K562 (cell line): ENCODE measurements around the gene WBP1. TPM values are rescaled to one million over a fixed set of nuclear protein-coding genes. Genes with fewer than 3 reads are reported as not detected.

ENCODE experiments used
- ATAC-seq: fragments of 200-7000 bp; cut with Tn5 transposase; 3 replicates; pipeline ENCODE4 v1.9.1; 2020; ENCODE audit warnings: moderate library complexity
- BruUV-seq: library from RNA; stranded (reverse); fragments of 400-500 nt; replicated peaks from 2 replicates; lab custom pipeline; 2021; lab: Mats Ljungman, UMichigan
- CTCF ChIA-PET: fragments of 300-600 bp; formaldehyde crosslinking; extraction: SDS; loops from one replicate; lab custom pipeline; 2021; ENCODE audit warnings: low intra/inter-chr PET ratio; lab: Yijun Ruan, JAX
- POLR2A ChIA-PET: fragments of 300-600, 350-650 bp; sonication (Branson Sonifier 250); formaldehyde crosslinking; extraction: SDS; loops from one replicate; lab custom pipeline; 2021; ENCODE audit warnings: antibody characterized with exemption, inconsistent platforms; lab: Yijun Ruan, JAX
- DNase-seq, 4 experiments: peaks; one replicate each; pipeline versions ENCODE4 v3.0.0 to v3.0.0-alpha.2; 2011 to 2018; ENCODE audit warnings: low spot score in 3 of 4, mixed read lengths in 3 of 4; ENCODE audit errors: extremely low read depth in 1 of 4
- FAIRE-seq: peaks from 2 replicates; lab custom pipeline; 2011; peaks lifted over from hg19 to GRCh38; lab: Jason Lieb, UNC
- H2AFZ ChIP-seq: 2 replicates; pipeline ENCODE4 v1.6.0; 2011; ENCODE audit warnings: low read depth, low read length, control low read depth, inconsistent platforms
- H3K27ac ChIP-seq: fragments of 200-600 bp; 3 replicates; pipeline ENCODE4 v1.8.0; 2011; ENCODE audit warnings: low read depth, mild to moderate bottlenecking, control low read depth, inconsistent platforms, low read length, moderate library complexity, mixed read lengths; ENCODE audit errors: extremely low read depth
- H3K27me3 ChIP-seq, 2 experiments: fragments of 300-600 bp in 1 of 2; 2 replicates in 1 of 2; 3 replicates in 1 of 2; pipeline versions ENCODE4 v1.6.0 to v1.8.0; 2011; ENCODE audit warnings: inconsistent platforms in 2 of 2, low read length in 2 of 2, mild to moderate bottlenecking in 1 of 2, mixed read lengths in 1 of 2, moderate library complexity in 1 of 2; ENCODE audit not compliant: control insufficient read depth in 2 of 2, insufficient read depth in 2 of 2
- H3K36me3 ChIP-seq: fragments of 300-600 bp; 3 replicates; pipeline ENCODE4 v1.8.0; 2011; ENCODE audit warnings: mild to moderate bottlenecking, low read length, inconsistent platforms; ENCODE audit not compliant: control insufficient read depth, insufficient read depth
- H3K4me1 ChIP-seq, 2 experiments: fragments of 200-600 bp in 1 of 2; replicated peaks in 1 of 2; 2 replicates in 1 of 2; 3 replicates in 1 of 2; pipeline versions ENCODE4 v1.5.1 to v1.8.0; 2011; ENCODE audit warnings: inconsistent platforms in 2 of 2, low read length in 2 of 2, mild to moderate bottlenecking in 1 of 2, mixed read lengths in 1 of 2, moderate library complexity in 1 of 2; ENCODE audit not compliant: control insufficient read depth in 2 of 2, insufficient read depth in 2 of 2
- H3K4me2 ChIP-seq: 2 replicates; pipeline ENCODE4 v1.6.1; 2011; ENCODE audit warnings: low read length, control low read depth, inconsistent platforms, mixed read lengths; ENCODE audit not compliant: insufficient read depth
- H3K4me3 ChIP-seq: fragments of 200-600 bp; sonication (generic), shearing (Covaris generic); 2 replicates; pipeline ENCODE4 v1.5.1; 2016; ENCODE audit warnings: control low read depth, inconsistent platforms
- H3K79me2 ChIP-seq: fragments of 200-600 bp; 3 replicates; pipeline ENCODE4 v1.8.0; 2011; ENCODE audit warnings: low read length, inconsistent platforms; ENCODE audit not compliant: control insufficient read depth, insufficient read depth
- H3K9ac ChIP-seq, 2 experiments: 2 replicates each; pipeline versions ENCODE4 v1.6.0 to v1.6.1; 2011; ENCODE audit warnings: low read depth in 2 of 2, low read length in 2 of 2, control low read depth in 1 of 2, inconsistent platforms in 1 of 2, mild to moderate bottlenecking in 1 of 2, mixed read lengths in 1 of 2; ENCODE audit not compliant: insufficient read depth in 1 of 2
- H3K9me1 ChIP-seq: one replicate; pipeline ENCODE4 v1.6.0; 2011; ENCODE audit warnings: inconsistent platforms, mild to moderate bottlenecking, low read length, moderate library complexity; ENCODE audit not compliant: control insufficient read depth, insufficient read depth
- H3K9me3 ChIP-seq: replicated peaks from 2 replicates; pipeline ENCODE4 v1.5.1; 2011; ENCODE audit warnings: low read depth, low read length, inconsistent platforms; ENCODE audit not compliant: control insufficient read depth, insufficient read depth
- H4K20me1 ChIP-seq: replicated peaks from 2 replicates; pipeline ENCODE4 v1.6.1; 2011; ENCODE audit warnings: low read length, inconsistent platforms, mixed read lengths; ENCODE audit not compliant: control insufficient read depth, insufficient read depth
- MEIS2 ChIP-seq: fragments of 450-650 bp; IDR thresholded peaks from 2 replicates; pipeline ENCODE4 v1.6.1; 2014; ENCODE audit warnings: mild to moderate bottlenecking; ENCODE audit not compliant: partially characterized antibody
- POU5F1 ChIP-seq: fragments of 150-350 bp; IDR thresholded peaks from 2 replicates; pipeline ENCODE4 v1.6.1; 2014; ENCODE audit warnings: borderline replicate concordance, low read length, low read depth, mild to moderate bottlenecking; ENCODE audit not compliant: partially characterized antibody
- WGBS: fragments of 100-300 bp; shearing (Covaris generic); methylation state at CpG from one replicate; pipeline ENCODE4 v1.1.6; 2016; ENCODE audit warnings: low coverage, mixed read lengths; ENCODE audit not compliant: insufficient coverage; ENCODE audit errors: missing lambda C conversion rate; 5-methylcytosine and 5-hydroxymethylcytosine counted together
- in situ Hi-C: fragments of 300-500 bp; cut with MboI; formaldehyde crosslinking; loops from 4 replicates; pipeline ENCODE4 v1.15.0; 2018; ENCODE audit warnings: inconsistent platforms, mixed read lengths
- intact Hi-C: fragments of 100-400 bp; cut with micrococcal nuclease; formaldehyde crosslinking; loops from 2 replicates; pipeline ENCODE4 v1.14.2; 2022
- polyA plus RNA-seq, 8 experiments: library from polyadenylated mRNA; depleted of rRNA in 4 of 8; stranded (reverse) in 5 of 8; unstranded in 3 of 8; fragments of >200 nt; fragmentation: Nextera tagmentation in 2 of 8; fragmentation: Illumina TruSeq in 1 of 8; extraction: Ambion mirVana in 2 of 8; extraction: Trizol in 1 of 8; gene quantifications; 2 replicates each; pipeline versions ENCODE4 v1.2.1 to v1.2.3, GENCODE V29; 2011 to 2014; ENCODE audit warnings: inconsistent platforms in 1 of 8, missing spikeins in 1 of 8
- total RNA-seq, 7 experiments: library from RNA; depleted of rRNA in 6 of 7; stranded (reverse); fragments of >200 nt in 6 of 7; fragmentation: Illumina TruSeq in 2 of 7; extraction: Trizol in 2 of 7; gene quantifications; 2 replicates each; pipeline versions ENCODE4 v1.2.1 to v1.2.3, GENCODE V29; 2011 to 2021; ENCODE audit warnings: low replicate concordance in 1 of 7
- TF ChIP-seq, protein P1 (sequence below), 2 experiments: IDR thresholded peaks in 1 of 2; conservative IDR thresholded peaks in 1 of 2; 2 replicates each; pipeline ENCODE4 v1.6.1; 2016; ENCODE audit warnings: low read depth in 2 of 2, mild to moderate bottlenecking in 1 of 2, missing compliant biosample characterization in 1 of 2, missing genetic modification characterization in 1 of 2, moderate library complexity in 1 of 2
- TF ChIP-seq, protein P2 (sequence below): IDR thresholded peaks from 2 replicates; pipeline ENCODE4 v1.6.1; 2016; ENCODE audit warnings: missing genetic modification characterization, missing compliant biosample characterization

Gene WBP1
- total and polyA plus RNA-seq, 9 of the 15 experiments (the other 6 are each of a cell fraction or from before 2014, with no cell fraction given), result 1.9 to 27.7 (median 14.2) TPM

DNA sequence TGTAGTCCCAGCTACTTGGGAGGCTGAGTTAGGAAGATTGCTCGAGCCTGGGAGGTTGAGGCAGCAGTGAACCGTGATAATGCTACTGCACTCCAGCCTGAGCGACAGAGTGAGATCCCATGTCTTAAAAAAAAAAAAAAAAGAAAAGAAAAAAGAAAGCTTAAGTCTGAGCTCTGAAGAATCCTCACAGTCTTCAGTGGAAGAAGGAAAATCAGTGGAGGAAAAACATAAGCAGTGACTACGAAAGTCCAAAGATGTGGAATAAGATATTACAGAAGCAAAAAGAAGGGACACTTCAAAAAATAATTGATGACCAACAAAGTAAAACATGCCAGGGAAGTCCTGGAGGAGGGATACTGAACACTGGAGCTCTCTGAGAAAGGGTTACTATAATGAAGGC lies 52.0 kb downstream of the WBP1 start:
- H4K20me1 ChIP-seq, result no peaks in the 10 kb centered on the region
- H3K9me1 ChIP-seq, result no peaks in the 10 kb centered on the region
- no peak overlapping the region; the same call in 1 of the 2 replicates for H3K4me2 ChIP-seq
- in situ Hi-C loops, result no loop called here
- ATAC-seq (no peak), FAIRE-seq (no peak), DNase-seq (no peak)
- no peak overlapping the region for H3K4me3 ChIP-seq
- H3K27me3 ChIP-seq, result no peaks in the 10 kb centered on the region
- no peaks in the 10 kb centered on the region for H3K9me3 ChIP-seq
- POLR2A ChIA-PET, result interaction anchor here (0.6 to 3.3 kb wide), 7 partner anchors 9 to 92 kb away, joined by 3 to 17 read pairs (median 5); partner anchors contain the start of genes AUP1 and HTRA2
- CTCF ChIA-PET, result no interaction called here
- H3K27ac ChIP-seq, result no peak overlapping the region
- H3K9ac ChIP-seq, result peak overlapping the region in 1 of 2 experiments; percentile 1; a peak in 1 of 4 replicates
- peaks cover 9% of the 10 kb centered on the region; the same call in 2 of the 3 replicates for H3K36me3 ChIP-seq
- WGBS, result 71% methylated on average over 4 of the region's 4 CpGs
- no TSS peak for BruUV-seq
- H3K4me1 ChIP-seq, result peaks cover 26 to 47% of the 10 kb centered on the region in 2 experiments; a peak in 4 of 5 replicates
- peak; percentile 22 for TF ChIP-seq MEIS2
- TF ChIP-seq, protein P1, sequence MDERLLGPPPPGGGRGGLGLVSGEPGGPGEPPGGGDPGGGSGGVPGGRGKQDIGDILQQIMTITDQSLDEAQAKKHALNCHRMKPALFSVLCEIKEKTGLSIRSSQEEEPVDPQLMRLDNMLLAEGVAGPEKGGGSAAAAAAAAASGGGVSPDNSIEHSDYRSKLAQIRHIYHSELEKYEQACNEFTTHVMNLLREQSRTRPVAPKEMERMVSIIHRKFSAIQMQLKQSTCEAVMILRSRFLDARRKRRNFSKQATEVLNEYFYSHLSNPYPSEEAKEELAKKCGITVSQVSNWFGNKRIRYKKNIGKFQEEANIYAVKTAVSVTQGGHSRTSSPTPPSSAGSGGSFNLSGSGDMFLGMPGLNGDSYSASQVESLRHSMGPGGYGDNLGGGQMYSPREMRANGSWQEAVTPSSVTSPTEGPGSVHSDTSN (CRISPR knock-in tag; IDR thresholded peaks at IDR 0.05; ENCODE audit: low read depth), result no peak
- TF ChIP-seq, protein P1 (tag; conservative IDR thresholded peaks at IDR 0.05; ENCODE audit: low read depth), result peak; percentile 38; the same call in 1 of the 2 replicates
- TF ChIP-seq POU5F1, result no peak
- TF ChIP-seq, protein P2, sequence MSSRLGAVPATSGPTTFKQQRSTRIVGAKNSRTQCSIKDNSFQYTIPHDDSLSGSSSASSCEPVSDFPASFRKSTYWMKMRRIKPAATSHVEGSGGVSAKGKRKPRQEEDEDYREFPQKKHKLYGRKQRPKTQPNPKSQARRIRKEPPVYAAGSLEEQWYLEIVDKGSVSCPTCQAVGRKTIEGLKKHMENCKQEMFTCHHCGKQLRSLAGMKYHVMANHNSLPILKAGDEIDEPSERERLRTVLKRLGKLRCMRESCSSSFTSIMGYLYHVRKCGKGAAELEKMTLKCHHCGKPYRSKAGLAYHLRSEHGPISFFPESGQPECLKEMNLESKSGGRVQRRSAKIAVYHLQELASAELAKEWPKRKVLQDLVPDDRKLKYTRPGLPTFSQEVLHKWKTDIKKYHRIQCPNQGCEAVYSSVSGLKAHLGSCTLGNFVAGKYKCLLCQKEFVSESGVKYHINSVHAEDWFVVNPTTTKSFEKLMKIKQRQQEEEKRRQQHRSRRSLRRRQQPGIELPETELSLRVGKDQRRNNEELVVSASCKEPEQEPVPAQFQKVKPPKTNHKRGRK (tag), result peak; percentile 82
- TF ChIP-seq, all 486 proteins: peak for 3
- Histone ChIP-seq H2AFZ (peak overlapping the region; percentile 88), H3K79me2 (peaks cover 18% of the 10 kb centered on the region)
- intact Hi-C loops, result no loop called here

Other genes with a start within 250 kb of the WBP1 start
Only the 7 nearest of the 20 such genes appear.
- gene WDR54, start 36.7 kb upstream of the WBP1 start, total RNA-seq (2014; rRNA removed), result 6.2 and 8.7 TPM in 2 replicates
- 4.1 and 5.4 TPM in 2 replicates for gene WDR54, start 36.7 kb upstream of the WBP1 start, total RNA-seq (2014; rRNA removed; fragmentation: Illumina TruSeq; extraction: Trizol)
- 4.9 and 5.2 TPM in 2 replicates for gene WDR54, start 36.7 kb upstream of the WBP1 start, total RNA-seq (2015; rRNA removed; fragmentation: Illumina TruSeq; extraction: Trizol)
- gene WDR54, start 36.7 kb upstream of the WBP1 start, total RNA-seq (2021), result 8.3 and 9.4 TPM in 2 replicates
- gene WDR54, start 36.7 kb upstream of the WBP1 start, polyA plus RNA-seq (2011; rRNA removed), result 15.2 and 16.6 TPM in 2 replicates
- gene WDR54, start 36.7 kb upstream of the WBP1 start, polyA plus RNA-seq (2014; fragmentation: Illumina TruSeq; extraction: Trizol), result 6.3 and 6.4 TPM in 2 replicates
- gene WDR54, start 36.7 kb upstream of the WBP1 start, polyA plus RNA-seq (2014; fragmentation: Nextera tagmentation; extraction: Ambion mirVana), result 1 to 10 TPM; 9.3 to 9.6 TPM
- 7.4 and 11.0 TPM in 2 replicates for gene WDR54, start 36.7 kb upstream of the WBP1 start, polyA plus RNA-seq (2014; rRNA removed)
- gene RTKN, start 16.5 kb upstream of the WBP1 start, total RNA-seq (2014; rRNA removed), result 6.1 and 6.7 TPM in 2 replicates
- gene RTKN, start 16.5 kb upstream of the WBP1 start, total RNA-seq (2014; rRNA removed; fragmentation: Illumina TruSeq; extraction: Trizol), result 1.9 and 2.6 TPM in 2 replicates
- 2.1 and 3.6 TPM in 2 replicates for gene RTKN, start 16.5 kb upstream of the WBP1 start, total RNA-seq (2015; rRNA removed; fragmentation: Illumina TruSeq; extraction: Trizol)
- 6.8 and 6.9 TPM in 2 replicates for gene RTKN, start 16.5 kb upstream of the WBP1 start, total RNA-seq (2021)
- gene RTKN, start 16.5 kb upstream of the WBP1 start, polyA plus RNA-seq (2011; rRNA removed), result 2.7 and 3.6 TPM in 2 replicates
- 3.7 and 5.0 TPM in 2 replicates for gene RTKN, start 16.5 kb upstream of the WBP1 start, polyA plus RNA-seq (2014; fragmentation: Illumina TruSeq; extraction: Trizol)
- gene RTKN, start 16.5 kb upstream of the WBP1 start, polyA plus RNA-seq (2014; fragmentation: Nextera tagmentation; extraction: Ambion mirVana), result under 1 TPM; 0.14 to 0.22 TPM
- 3.7 and 4.9 TPM in 2 replicates for gene RTKN, start 16.5 kb upstream of the WBP1 start, polyA plus RNA-seq (2014; rRNA removed)
- gene INO80B, start 3.4 kb upstream of the WBP1 start, total RNA-seq (2014; rRNA removed), result 9.0 and 14.3 TPM in 2 replicates
- gene INO80B, start 3.4 kb upstream of the WBP1 start, total RNA-seq (2014; rRNA removed; fragmentation: Illumina TruSeq; extraction: Trizol), result 17.1 and 17.9 TPM in 2 replicates
- gene INO80B, start 3.4 kb upstream of the WBP1 start, total RNA-seq (2015; rRNA removed; fragmentation: Illumina TruSeq; extraction: Trizol), result 9.9 and 10.6 TPM in 2 replicates
- 18.4 and 22.6 TPM in 2 replicates for gene INO80B, start 3.4 kb upstream of the WBP1 start, total RNA-seq (2021)
- 5.9 and 8.9 TPM in 2 replicates for gene INO80B, start 3.4 kb upstream of the WBP1 start, polyA plus RNA-seq (2011; rRNA removed)
- 8.5 and 10.0 TPM in 2 replicates for gene INO80B, start 3.4 kb upstream of the WBP1 start, polyA plus RNA-seq (2014; fragmentation: Illumina TruSeq; extraction: Trizol)
- under 1 TPM; 0.41 to 0.66 TPM for gene INO80B, start 3.4 kb upstream of the WBP1 start, polyA plus RNA-seq (2014; fragmentation: Nextera tagmentation; extraction: Ambion mirVana)
- gene INO80B, start 3.4 kb upstream of the WBP1 start, polyA plus RNA-seq (2014; rRNA removed), result 11.0 and 11.5 TPM in 2 replicates
- 44.5 and 51.0 TPM in 2 replicates for gene MOGS, start 6.9 kb downstream of the WBP1 start, total RNA-seq (2014; rRNA removed)
- gene MOGS, start 6.9 kb downstream of the WBP1 start, total RNA-seq (2014; rRNA removed; fragmentation: Illumina TruSeq; extraction: Trizol), result 22.2 and 29.4 TPM in 2 replicates
- 35.3 TPM in 2 replicates for gene MOGS, start 6.9 kb downstream of the WBP1 start, total RNA-seq (2015; rRNA removed; fragmentation: Illumina TruSeq; extraction: Trizol)
- 61.2 and 62.3 TPM in 2 replicates for gene MOGS, start 6.9 kb downstream of the WBP1 start, total RNA-seq (2021)
- 34.2 and 46.0 TPM in 2 replicates for gene MOGS, start 6.9 kb downstream of the WBP1 start, polyA plus RNA-seq (2011; rRNA removed)
- gene MOGS, start 6.9 kb downstream of the WBP1 start, polyA plus RNA-seq (2014; fragmentation: Illumina TruSeq; extraction: Trizol), result 47.1 and 49.4 TPM in 2 replicates
- 1 to 10 TPM; 1.6 to 3.5 TPM for gene MOGS, start 6.9 kb downstream of the WBP1 start, polyA plus RNA-seq (2014; fragmentation: Nextera tagmentation; extraction: Ambion mirVana)
- 49.3 and 52.5 TPM in 2 replicates for gene MOGS, start 6.9 kb downstream of the WBP1 start, polyA plus RNA-seq (2014; rRNA removed)
- 60.8 and 68.2 TPM in 2 replicates for gene MRPL53, start 14.2 kb downstream of the WBP1 start, total RNA-seq (2014; rRNA removed)
- 14.5 and 18.2 TPM in 2 replicates for gene MRPL53, start 14.2 kb downstream of the WBP1 start, total RNA-seq (2014; rRNA removed; fragmentation: Illumina TruSeq; extraction: Trizol)
- gene MRPL53, start 14.2 kb downstream of the WBP1 start, total RNA-seq (2015; rRNA removed; fragmentation: Illumina TruSeq; extraction: Trizol), result 45.7 and 46.4 TPM in 2 replicates
- gene MRPL53, start 14.2 kb downstream of the WBP1 start, total RNA-seq (2021), result 80.8 and 87.9 TPM in 2 replicates
- 15.1 and 20.0 TPM in 2 replicates for gene MRPL53, start 14.2 kb downstream of the WBP1 start, polyA plus RNA-seq (2011; rRNA removed)
- gene MRPL53, start 14.2 kb downstream of the WBP1 start, polyA plus RNA-seq (2014; fragmentation: Illumina TruSeq; extraction: Trizol), result 11.5 and 37.5 TPM in 2 replicates
- gene MRPL53, start 14.2 kb downstream of the WBP1 start, polyA plus RNA-seq (2014; fragmentation: Nextera tagmentation; extraction: Ambion mirVana), result 10 to 100 TPM; 24.3 to 41.1 TPM
- gene MRPL53, start 14.2 kb downstream of the WBP1 start, polyA plus RNA-seq (2014; rRNA removed), result 53.9 and 84.3 TPM in 2 replicates
- gene CCDC142, start 24.6 kb downstream of the WBP1 start, total RNA-seq (2014; rRNA removed), result 11.1 and 12.9 TPM in 2 replicates
- gene CCDC142, start 24.6 kb downstream of the WBP1 start, total RNA-seq (2014; rRNA removed; fragmentation: Illumina TruSeq; extraction: Trizol), result 5.9 and 7.2 TPM in 2 replicates
- 9.8 and 11.7 TPM in 2 replicates for gene CCDC142, start 24.6 kb downstream of the WBP1 start, total RNA-seq (2015; rRNA removed; fragmentation: Illumina TruSeq; extraction: Trizol)
- 9.3 and 11.1 TPM in 2 replicates for gene CCDC142, start 24.6 kb downstream of the WBP1 start, total RNA-seq (2021)
- gene CCDC142, start 24.6 kb downstream of the WBP1 start, polyA plus RNA-seq (2011; rRNA removed), result 3.4 and 3.7 TPM in 2 replicates
- gene CCDC142, start 24.6 kb downstream of the WBP1 start, polyA plus RNA-seq (2014; fragmentation: Illumina TruSeq; extraction: Trizol), result 6.5 and 8.3 TPM in 2 replicates
- under 1 TPM; 0.55 to 0.58 TPM for gene CCDC142, start 24.6 kb downstream of the WBP1 start, polyA plus RNA-seq (2014; fragmentation: Nextera tagmentation; extraction: Ambion mirVana)
- gene CCDC142, start 24.6 kb downstream of the WBP1 start, polyA plus RNA-seq (2014; rRNA removed), result 7.8 and 12.7 TPM in 2 replicates
- 13.1 and 18.7 TPM in 2 replicates for gene TTC31, start 24.6 kb downstream of the WBP1 start, total RNA-seq (2014; rRNA removed)
- 8.6 and 11.6 TPM in 2 replicates for gene TTC31, start 24.6 kb downstream of the WBP1 start, total RNA-seq (2014; rRNA removed; fragmentation: Illumina TruSeq; extraction: Trizol)
- gene TTC31, start 24.6 kb downstream of the WBP1 start, total RNA-seq (2015; rRNA removed; fragmentation: Illumina TruSeq; extraction: Trizol), result 15.6 and 15.9 TPM in 2 replicates
- gene TTC31, start 24.6 kb downstream of the WBP1 start, total RNA-seq (2021), result 23.9 and 26.5 TPM in 2 replicates
- gene TTC31, start 24.6 kb downstream of the WBP1 start, polyA plus RNA-seq (2011; rRNA removed), result 18.4 and 19.0 TPM in 2 replicates
- gene TTC31, start 24.6 kb downstream of the WBP1 start, polyA plus RNA-seq (2014; fragmentation: Illumina TruSeq; extraction: Trizol), result 22.9 and 27.3 TPM in 2 replicates
- 1 to 10 TPM; 4.7 to 5.0 TPM for gene TTC31, start 24.6 kb downstream of the WBP1 start, polyA plus RNA-seq (2014; fragmentation: Nextera tagmentation; extraction: Ambion mirVana)
- 30.5 and 30.9 TPM in 2 replicates for gene TTC31, start 24.6 kb downstream of the WBP1 start, polyA plus RNA-seq (2014; rRNA removed)